Colonic mucosa (tissue), 4 donors: ENCODE results near the gene TPK1. TPM values are rescaled to one million over a fixed set of nuclear protein-coding genes. Genes with fewer than 3 reads are reported as not detected.

Experiments
- DNase-seq: peaks from one replicate; pipeline ENCODE4 v3.0.0-alpha.2; 2020
- H3K27ac ChIP-seq: fragments of 200-600 bp; one replicate; pipeline ENCODE4 v1.8.0; 2021
- H3K27me3 ChIP-seq: fragments of 200-600 bp; one replicate; pipeline ENCODE4 v1.8.0; 2021
- H3K36me3 ChIP-seq: fragments of 200-600 bp; one replicate; pipeline ENCODE4 v1.8.0; 2021
- H3K4me1 ChIP-seq: fragments of 200-600 bp; one replicate; pipeline ENCODE4 v1.8.0; 2021; ENCODE audit warnings: mild to moderate bottlenecking
- H3K4me3 ChIP-seq: fragments of 200-600 bp; one replicate; pipeline ENCODE4 v1.8.0; 2021
- H3K9ac ChIP-seq, 2 donors: one replicate each; pipeline ENCODE4 v1.7.0; 2013; ENCODE audit warnings: control low read depth in 2 of 2, low read depth in 2 of 2, low read length in 2 of 2
- H3K9me3 ChIP-seq: fragments of 200-600 bp; one replicate; pipeline ENCODE4 v1.8.0; 2021
- intact Hi-C: fragments of 100-400 bp; cut with DNase I; formaldehyde crosslinking; loops from one replicate; pipeline ENCODE4 v1.14.1; 2022
- total RNA-seq, 2 donors: library from RNA; stranded (reverse); fragmentation: NEBNext Ultra II Directional in 1 of 2; extraction: Animal tissue kit (Norgen Biotek cat#: 25700) in 1 of 2; gene quantifications; one replicate each; pipeline ENCODE4 v1.2.1, GENCODE V29; 2021
- TF ChIP-seq, protein P1 (sequence below): fragments of 200-600 bp; IDR thresholded peaks from one replicate; pipeline ENCODE4 v1.8.0; 2022; ENCODE audit warnings: antibody characterized with exemption, mild to moderate bottlenecking
- donor health status: healthy.
- donor health status: DM: no; HTN: no; CAD: no.
- donor health status: DM: no; HTN: no; CAD: no.

Gene TPK1
- total RNA-seq, 2 donors from 2014 or later = 8.0 to 18.8 TPM

DNA sequence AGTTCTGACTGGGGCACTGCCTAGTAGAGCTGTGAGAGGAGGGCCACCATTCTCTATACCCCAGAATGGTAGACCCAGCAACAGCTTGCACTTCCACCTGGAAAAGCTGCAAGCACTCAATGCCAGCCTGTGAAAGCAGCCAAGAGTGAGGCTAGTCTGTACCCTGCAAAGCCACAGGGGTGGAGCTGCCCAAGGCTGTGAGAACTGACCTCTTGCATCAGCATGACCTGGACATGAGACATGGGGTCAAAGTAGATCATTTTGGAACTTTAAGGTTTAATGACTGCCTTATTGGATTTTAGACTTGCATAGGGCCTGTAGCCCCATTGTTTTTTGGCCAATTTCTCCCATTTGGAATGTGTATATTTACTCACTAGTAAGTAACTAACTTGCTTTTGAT is 206.3 kb downstream of the TPK1 start:
- DNase-seq = no peak
- TF ChIP-seq, protein P1, sequence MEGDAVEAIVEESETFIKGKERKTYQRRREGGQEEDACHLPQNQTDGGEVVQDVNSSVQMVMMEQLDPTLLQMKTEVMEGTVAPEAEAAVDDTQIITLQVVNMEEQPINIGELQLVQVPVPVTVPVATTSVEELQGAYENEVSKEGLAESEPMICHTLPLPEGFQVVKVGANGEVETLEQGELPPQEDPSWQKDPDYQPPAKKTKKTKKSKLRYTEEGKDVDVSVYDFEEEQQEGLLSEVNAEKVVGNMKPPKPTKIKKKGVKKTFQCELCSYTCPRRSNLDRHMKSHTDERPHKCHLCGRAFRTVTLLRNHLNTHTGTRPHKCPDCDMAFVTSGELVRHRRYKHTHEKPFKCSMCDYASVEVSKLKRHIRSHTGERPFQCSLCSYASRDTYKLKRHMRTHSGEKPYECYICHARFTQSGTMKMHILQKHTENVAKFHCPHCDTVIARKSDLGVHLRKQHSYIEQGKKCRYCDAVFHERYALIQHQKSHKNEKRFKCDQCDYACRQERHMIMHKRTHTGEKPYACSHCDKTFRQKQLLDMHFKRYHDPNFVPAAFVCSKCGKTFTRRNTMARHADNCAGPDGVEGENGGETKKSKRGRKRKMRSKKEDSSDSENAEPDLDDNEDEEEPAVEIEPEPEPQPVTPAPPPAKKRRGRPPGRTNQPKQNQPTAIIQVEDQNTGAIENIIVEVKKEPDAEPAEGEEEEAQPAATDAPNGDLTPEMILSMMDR = no peak
- intact Hi-C loops = no loop called here

DNA sequence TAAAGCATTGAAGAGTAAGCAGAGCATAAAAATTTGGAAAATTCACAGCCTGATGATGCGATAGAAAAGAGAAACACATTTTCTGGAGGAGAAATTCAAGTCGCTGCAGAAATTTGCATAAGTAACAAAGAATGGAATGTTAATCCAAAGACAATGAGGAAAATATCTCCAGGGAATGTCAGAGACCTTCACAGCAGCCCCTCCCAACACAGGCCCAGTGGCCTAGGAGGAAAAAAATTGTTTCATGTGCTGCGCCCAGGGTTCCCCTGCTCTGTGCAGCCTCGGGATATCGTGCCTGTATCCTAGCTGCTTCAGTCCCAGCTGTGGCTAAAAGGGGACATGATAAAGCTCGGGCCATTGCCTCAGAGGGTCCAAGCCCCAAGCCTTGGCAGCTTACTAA is 206.8 kb downstream of the TPK1 start:
- Histone ChIP-seq H3K4me3 (no peak overlapping the region), H3K9me3 (no peaks in the 10 kb centered on the region), H3K27ac (no peak overlapping the region), H3K4me1 (no peaks in the 10 kb centered on the region), H3K36me3 (no peaks in the 10 kb centered on the region), H3K9ac (no peak overlapping the region), H3K27me3 (no peaks in the 10 kb centered on the region)
- DNase-seq = no peak
- TF ChIP-seq, protein P1 = no peak
- intact Hi-C loops = no loop called here

More for the DNA sequence above, 206.3 kb downstream of the TPK1 start:
- Histone ChIP-seq H3K9ac (no peak overlapping the region), H3K27me3 (no peaks in the 10 kb centered on the region), H3K4me1 (no peaks in the 10 kb centered on the region), H3K9me3 (no peaks in the 10 kb centered on the region), H3K27ac (no peak overlapping the region), H3K4me3 (no peak overlapping the region), H3K36me3 (no peaks in the 10 kb centered on the region)

DNA sequence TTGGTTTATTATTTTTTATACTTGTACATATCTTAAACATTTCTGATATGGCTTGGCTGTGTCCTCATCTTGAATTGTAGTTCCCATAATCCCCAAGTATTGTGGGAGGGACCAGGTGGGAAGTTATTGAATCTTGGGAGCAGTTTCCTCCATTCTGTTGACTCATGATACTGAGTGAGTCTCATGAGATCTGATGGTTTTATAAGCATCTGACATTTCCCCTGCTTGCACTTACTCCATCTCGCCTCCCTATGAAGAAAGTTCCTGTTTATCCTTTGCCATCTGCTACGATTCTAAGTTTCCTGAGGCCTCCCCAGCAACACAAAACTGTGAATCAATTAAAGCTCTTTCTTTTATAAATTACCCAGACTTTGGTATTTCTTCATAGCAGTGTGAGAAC is 207.7 kb downstream of the TPK1 start:
- Histone ChIP-seq H3K27me3 (no peaks in the 10 kb centered on the region), H3K4me1 (no peaks in the 10 kb centered on the region), H3K36me3 (no peaks in the 10 kb centered on the region), H3K27ac (no peak overlapping the region), H3K9ac (no peak overlapping the region), H3K4me3 (no peak overlapping the region), H3K9me3 (no peaks in the 10 kb centered on the region)
- no peak for DNase-seq
- intact Hi-C loops = no loop called here
- TF ChIP-seq, protein P1 = no peak

DNA sequence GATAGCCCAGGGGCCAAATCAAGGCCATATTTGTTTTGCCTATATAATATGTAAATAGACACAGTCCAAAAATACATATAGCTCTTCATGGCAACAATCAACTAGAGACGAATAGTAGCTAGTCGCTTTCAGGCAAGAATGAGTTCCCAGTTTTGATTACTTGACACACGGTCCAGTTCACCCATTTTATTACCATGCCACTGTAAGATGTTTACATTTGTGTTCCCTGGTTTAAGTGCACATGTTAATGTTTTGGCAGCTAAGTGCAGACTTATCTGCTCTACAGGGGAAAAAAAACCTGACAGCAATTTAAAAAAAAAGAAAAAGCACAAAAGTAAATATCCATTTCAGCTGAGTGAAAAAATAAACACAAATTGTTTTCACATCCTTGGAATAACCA is 213.1 kb downstream of the TPK1 start:
- no peaks in the 10 kb centered on the region for H3K4me1 ChIP-seq
- intact Hi-C loops = no loop called here

DNA sequence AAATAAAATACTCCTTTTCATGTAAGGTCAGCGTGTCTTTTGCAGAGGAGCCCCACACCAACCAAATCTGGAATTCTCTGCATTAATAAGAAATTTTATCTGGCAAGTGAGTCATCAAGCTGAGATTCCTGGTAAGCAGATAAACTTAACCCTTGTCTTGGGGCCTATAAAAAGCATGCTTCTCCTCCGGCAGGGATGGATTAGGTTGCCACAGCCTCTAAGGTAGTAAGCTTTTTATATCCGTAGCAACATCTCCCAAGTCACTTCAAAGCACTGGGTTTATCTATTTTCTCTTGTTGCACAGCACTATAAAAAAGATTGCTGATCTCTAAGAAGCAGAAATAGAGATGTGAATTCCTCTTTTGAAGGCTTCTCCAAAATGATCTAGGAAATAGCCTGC is 229.6 kb downstream of the TPK1 start:
- Histone ChIP-seq H3K9me3 (no peaks in the 10 kb centered on the region), H3K27ac (no peak overlapping the region), H3K4me3 (no peak overlapping the region), H3K27me3 (no peaks in the 10 kb centered on the region), H3K36me3 (no peaks in the 10 kb centered on the region), H3K4me1 (no peaks in the 10 kb centered on the region), H3K9ac (no peak overlapping the region)
- TF ChIP-seq, protein P1 = no peak
- intact Hi-C loops = no loop called here
- DNase-seq = no peak

More for the DNA sequence above, 213.1 kb downstream of the TPK1 start:
- Histone ChIP-seq H3K4me3 (no peak overlapping the region), H3K9me3 (no peaks in the 10 kb centered on the region), H3K36me3 (no peaks in the 10 kb centered on the region), H3K9ac (no peak overlapping the region), H3K27ac (no peak overlapping the region), H3K27me3 (no peaks in the 10 kb centered on the region)
- DNase-seq = no peak
- TF ChIP-seq, protein P1 = no peak

DNA sequence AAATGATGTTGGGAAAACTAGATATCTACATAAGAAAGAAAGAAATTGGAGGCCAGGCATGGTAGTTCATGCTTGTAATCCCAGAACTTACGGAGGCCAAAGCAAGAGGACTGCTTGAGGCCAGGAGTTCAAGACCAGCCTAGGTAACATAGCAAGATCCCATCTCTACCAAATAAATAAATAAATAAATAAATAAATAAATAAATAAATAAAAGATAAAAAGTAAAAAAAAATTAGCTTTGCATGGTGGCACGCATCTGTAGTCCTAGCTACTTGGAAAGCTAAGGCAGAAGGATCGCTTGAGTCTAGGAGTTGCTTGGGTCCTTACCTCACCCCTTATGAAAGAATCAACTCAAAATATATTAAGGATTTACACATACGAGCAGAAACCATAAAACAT is 238.9 kb downstream of the TPK1 start:
- intact Hi-C loops = no loop called here
- H3K27me3 ChIP-seq = no peaks in the 10 kb centered on the region
- TF ChIP-seq, protein P1 = no peak

More for the DNA sequence above, 238.9 kb downstream of the TPK1 start:
- no peak for DNase-seq
- H3K9ac ChIP-seq = no peak overlapping the region
- no peak overlapping the region for H3K4me3 ChIP-seq
- H3K9me3 ChIP-seq = no peaks in the 10 kb centered on the region
- no peaks in the 10 kb centered on the region for H3K36me3 ChIP-seq
- H3K4me1 ChIP-seq = no peaks in the 10 kb centered on the region
- no peak overlapping the region for H3K27ac ChIP-seq
